CD4-positive, alpha-beta T cell treated with Interferon gamma for 1 hour (primary cell): ENCODE data around the gene CEACAM1.
"Not testable (repeated sequence)": the region's sequence is repeated elsewhere in the genome, so short reads cannot be mapped to it uniquely, and the experiment has no call there.

Source experiments
- DNase-seq: peaks from one replicate; pipeline ENCODE4 v3.0.0-alpha.2; 2020

The CEACAM1 gene

DNA sequence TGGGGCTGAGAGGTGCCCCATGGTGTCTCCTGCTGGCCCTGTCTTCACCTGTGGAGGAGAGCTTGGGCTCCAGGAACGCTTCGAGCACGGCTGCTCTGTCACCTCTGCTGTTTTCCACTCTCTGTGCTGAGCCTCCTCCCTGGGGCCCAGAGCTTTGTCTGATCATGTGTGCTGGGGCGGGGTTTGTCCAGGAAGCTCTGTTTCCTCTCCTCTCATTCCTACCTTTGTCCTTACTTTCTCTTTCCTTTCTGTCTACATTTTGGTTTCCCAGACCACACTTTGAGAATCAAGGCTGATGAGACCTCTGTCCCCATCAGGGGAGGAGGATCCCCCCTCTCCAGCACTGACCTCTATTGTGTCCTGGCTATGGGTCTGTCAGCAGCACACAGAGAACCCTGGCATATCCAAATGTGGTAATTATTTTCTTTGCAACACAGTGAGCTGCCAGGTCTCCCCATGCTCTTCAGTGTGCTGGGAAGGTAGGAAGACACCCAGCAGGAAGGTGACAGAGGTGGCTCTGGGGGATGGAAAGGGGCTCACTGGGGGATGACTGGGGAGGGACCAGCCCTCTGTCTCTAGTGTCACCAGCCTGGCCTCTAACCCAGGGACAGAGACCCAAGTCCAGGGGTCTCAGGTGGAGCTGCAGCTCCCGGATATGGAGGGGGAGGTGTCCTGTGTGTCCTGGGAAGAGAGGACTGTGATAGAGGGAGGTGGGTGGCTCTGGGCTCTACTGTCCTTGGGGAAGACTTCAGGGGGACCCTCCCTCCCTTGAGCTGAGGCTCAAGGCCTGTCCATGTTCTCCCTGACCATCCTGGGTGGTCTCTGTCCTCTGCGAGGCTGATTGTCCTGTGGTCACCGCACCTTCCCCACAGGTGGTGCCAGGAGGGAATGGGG lies at the start of gene CEACAM1:
Gene CEACAM1, minus strand, starts transcription at position 128 of the 894 bp plus-strand sequence. Its CDS starts 107 bp downstream, at position 21.
- DNase-seq: peak; percentile 19

DNA sequence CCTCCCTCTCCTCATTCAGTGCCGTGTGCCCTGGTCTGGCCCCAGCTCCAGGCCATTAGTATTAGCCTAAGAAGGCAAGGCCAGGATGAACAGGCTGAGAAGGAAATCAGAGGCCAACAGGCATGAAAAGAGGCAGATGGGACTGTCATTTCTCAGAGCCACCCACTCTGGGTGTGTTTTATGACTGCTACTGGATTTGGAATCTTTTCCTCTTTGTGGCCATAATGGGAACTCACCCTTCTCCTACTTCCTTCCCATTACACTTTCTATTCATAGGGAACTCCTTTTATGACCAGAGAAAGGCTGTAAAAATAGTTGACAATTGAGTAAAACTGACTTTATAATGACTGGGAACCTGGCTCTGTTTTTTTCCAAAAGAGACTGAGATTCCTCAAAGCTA lies 48.7 kb upstream of the CEACAM1 start:
- no peak for DNase-seq

DNA sequence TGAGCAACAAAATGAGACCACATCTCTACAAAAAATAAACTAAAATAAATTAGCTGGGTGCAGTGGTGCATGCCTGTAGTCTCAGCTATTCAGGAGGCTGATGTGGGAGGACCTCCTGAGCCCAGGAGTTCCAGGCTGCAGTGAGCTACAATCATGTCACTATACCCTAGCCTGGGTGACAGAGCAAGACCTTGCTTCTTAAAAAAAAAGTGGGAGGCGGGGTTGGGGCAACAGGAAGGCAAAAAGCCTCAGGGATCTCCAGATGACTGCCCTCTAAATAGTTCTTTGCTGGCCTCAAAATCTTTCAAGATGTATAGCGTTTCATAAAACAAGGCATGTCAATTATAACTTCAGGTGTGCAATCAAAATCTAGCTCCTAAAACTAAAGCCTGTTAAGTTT lies 48.0 kb upstream of the CEACAM1 start:
- DNase-seq: no peak

DNA sequence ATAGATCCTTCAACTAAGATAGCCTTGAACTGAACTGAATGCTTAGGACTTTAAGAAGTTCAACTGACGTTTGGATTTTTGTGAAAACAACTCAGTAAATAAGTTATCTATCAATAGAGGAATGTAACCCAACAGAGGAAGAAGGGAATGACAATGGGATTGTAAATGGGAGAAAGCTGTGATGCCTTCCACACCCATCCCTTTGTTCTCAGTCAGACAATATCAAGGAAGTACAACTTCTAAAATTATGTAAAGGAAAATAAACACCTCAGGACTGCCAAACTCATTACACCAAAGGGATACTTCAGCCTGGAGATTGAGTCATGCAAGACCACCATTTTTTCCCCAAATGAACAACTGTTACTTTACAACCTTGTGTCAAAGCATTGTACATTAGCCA lies 45.4 kb upstream of the CEACAM1 start:
- DNase-seq: no peak

DNA sequence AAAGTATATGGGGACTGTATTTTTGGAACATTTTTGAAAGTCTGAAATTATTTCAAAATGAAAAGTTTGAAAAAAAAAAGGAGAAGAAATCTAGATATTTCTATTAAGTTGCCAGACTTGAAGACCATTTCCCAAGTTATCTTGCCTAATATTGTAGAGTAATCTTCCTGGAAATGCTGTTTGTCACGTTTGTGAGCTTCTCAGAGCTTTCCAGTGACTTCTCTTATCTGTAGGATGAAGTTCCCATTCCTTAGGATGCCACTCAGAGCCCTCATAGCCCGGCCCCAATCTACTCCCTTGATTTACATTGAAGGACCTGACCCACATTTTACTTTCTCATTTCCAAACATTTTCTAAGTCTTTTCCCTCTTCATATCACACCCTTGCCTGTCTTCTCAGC lies 42.8 kb upstream of the CEACAM1 start:
- DNase-seq: no peak

DNA sequence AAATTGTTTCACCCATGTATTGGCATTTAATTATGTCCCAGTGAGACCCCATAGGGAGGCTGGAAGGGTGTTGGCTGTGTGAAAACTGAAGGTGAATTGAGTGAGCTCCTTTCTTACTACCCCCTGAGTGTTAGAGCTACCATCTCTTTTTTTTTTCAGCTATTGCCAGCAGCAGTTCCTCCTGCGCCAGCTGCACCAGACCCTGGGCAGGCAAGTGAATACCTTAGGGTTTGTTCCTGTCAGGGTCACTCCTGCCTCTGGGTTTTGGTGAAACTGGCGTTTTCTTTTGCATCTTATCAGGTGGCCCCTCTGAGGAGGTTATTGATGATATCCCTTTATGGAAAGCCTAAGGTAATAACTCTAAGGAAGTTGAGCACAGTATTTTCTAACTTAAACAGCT lies 40.9 kb upstream of the CEACAM1 start:
- no peak for DNase-seq

DNA sequence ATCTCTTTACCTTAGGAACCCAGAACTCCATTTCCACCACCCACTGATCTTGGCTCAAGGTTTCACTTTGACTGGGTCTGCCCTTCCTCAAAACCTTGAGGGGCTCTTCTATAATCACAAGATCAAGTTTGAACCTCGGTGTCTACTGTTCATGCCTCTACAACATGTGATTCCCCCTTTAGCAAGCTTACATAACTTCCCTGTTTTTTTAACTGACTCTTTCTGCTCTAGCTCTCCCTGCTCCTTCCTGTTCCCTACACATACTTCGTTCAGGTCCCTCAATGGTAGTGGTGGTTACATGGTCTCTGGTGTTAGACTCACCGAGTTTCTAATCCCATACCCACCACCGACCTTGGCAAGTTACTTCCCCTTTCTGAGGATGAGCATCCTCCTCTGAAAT lies 39.7 kb upstream of the CEACAM1 start:
- DNase-seq: no peak

DNA sequence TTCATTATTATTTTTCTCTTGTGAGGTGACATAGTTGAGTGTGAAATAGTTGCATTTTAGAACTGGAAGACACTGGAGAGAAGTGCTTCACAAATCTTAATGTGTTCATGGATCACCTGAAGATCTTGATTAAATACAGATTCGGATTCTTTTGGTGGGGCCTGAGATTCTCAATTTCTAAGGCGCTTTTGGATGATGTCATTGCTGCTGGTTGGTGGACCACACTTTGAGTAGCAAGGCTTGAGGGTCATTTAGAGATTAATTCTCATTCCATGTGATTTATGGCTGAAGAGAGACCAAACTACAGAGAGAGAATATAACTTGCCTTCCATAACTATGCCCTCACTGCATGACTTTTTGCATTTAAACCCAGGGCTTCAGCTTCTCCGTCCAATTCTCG lies 39.3 kb upstream of the CEACAM1 start:
- DNase-seq: no peak

DNA sequence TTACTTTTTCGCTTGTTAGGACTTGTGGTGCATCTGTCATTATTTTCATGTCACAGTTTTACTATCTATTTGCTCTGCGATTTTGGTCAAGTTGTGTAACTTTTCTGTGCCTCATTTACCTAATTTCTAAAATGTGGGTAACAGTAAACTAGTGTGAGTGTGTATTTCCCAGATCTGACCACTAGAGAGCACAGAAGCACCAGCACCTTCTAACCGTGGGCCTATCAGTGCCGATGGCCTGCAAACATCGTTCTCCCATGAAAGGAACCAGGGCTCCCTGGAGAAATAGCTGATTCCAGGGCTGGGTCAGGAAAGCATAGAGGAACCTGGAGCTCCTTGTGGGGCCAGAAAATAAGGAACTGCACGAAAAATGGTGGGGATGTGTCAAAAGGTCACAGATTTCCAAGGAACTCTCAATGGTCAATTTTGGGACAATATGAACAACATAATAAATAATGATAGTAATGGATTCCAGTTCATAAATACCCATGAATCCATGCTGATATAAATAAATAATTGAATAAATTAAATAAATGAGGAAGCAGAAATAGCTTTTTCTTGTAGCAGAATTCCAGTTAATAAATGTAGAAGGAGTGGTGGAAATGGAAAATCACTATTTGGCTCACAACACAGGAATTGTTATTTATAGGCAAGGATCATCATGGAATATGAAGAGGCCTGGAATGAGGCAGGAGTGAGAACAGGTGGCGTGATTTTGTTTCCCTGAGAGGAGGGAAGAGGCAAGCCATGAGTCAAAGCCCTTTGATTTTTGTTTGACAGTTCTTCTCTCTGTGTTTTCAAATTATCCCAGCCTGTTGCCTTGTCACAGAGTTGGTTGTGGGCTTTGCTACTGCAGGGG lies 35.3 kb upstream of the CEACAM1 start:
- DNase-seq: no peak

DNA sequence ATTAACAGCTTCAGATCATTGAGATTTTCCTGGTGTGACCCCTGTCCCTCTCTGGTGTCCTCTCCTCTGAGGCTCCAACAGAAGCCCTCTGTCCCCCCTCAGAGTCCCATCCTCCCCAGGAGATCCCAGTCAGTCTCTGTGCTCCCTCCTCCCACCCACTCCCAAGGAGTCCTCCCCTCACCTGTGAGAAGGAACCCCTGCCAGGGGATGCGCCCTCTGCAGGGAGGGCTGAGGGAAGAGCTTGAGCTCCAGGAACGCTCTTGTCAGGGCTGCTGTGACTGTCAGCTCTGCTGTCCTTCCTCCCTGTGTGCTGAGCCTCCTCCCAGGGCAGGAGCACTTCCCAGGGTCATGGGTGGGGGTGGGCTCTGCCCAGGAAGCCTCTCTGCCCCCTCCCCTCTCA lies 33.2 kb upstream of the CEACAM1 start:
- DNase-seq: no peak

DNA sequence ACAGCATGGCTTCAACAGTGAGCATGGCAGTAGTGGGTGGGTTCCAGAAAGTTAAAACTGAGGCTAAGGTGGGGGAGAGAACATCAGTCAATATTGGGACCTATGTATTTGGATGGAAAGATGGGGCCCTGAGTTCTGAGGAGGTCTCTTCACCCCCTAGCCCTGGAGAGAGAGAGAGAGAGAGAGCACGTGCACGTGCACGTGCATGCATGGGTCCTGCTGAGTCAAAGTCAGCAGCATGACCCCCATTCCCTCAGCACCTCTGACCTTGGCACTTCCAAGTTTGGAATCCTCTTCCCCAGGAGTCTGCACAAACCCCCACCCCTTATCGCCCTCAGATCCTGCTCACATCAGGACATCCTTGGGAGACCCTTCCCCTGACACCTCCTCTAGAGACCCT lies 32.5 kb upstream of the CEACAM1 start:
- no peak for DNase-seq

DNA sequence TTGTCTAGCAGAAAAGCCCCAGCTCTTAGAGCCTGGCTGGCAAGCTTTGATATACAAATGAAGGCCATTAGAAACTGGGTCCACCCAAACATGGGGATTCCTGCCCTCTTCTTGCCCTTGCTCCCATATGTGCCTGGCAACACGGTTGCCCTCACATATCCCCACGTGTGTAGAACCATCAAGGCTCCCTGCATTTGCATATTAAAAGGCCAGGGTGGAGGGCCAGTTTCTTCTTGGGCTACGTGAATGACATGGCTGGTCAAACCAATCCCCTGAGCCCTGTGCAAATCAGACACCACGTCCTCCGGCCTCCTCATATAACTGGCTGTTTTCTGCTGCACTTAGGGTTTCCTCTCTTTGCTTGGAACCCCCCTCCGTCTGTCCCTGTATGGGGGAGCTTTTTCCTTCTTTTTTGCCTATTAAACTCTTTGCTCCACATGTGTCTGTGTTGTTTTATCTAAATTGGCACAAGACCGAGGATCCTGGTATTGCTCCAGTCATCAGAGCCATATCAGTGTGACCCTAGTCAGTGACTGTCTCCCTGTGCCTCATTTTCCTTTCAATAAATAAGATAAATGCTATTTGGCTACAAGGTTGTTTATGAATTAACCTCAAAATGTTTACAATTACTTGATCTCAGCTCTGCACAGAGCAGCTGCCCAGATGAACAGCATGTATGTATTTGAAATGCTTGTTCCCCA lies 30.3 kb upstream of the CEACAM1 start:
- no peak for DNase-seq

DNA sequence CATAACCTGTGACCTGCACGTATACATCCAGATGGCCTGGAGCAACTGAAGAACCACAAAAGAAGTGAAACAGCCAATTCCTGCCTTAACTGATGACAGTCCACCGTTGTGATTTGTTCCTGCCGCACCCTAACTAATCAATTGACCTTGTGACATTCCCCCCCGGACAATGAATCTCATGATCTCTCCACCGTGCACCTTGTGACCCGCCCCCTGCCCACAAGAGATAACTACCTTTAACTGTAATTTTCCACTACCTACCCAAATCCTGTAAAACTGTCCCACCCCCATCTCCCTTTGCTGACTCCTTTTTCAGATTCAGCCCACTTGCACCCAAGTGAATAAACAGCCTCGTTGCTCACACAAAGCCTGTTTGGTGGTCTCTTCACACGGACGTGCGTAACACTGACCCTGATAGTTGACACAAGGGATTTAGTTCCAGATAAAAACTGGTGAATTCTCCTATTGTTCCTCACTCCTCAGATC lies 29.1 kb upstream of the CEACAM1 start:
- DNase-seq: not testable (repeated sequence)

DNA sequence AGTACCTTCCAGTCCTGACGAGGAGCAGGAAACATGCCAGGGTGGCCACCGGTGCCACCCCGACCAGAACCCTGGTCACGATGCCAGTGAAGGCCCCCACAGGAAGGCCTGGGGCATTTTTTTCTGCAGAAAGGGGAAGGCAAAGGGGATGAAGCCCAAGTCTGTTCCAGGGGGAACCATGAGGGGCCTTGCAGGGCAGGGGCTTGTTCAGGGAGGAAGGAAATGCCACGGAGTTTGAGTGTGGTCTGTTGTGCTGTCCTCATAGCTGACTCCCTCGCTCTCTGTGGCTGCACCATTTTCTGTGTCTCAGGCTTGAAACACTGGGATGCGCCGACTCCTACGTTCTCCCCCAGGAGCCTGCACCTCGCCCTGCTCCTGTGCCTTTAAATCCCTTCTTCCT lies 27.5 kb upstream of the CEACAM1 start:
- DNase-seq: no peak

DNA sequence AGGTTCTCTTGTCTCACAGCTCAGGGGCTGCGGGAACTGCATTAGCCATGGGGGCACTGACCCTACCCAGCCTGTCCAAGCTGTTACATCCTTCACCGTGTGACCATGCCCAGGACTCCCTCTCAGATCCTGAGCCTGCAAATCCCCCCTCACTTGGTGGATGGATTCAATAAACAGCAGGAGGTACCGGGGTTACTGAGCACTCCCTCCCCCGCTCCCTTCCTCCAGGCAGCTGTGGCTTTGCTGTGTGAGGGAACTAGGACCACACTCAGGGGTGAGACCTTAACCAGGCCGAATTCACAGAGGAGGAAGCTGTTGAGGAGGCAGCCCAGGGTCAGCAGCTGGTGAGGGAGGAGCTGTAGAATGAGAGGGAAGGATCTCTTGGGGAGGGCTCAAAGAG lies 27.0 kb upstream of the CEACAM1 start:
- DNase-seq: no peak

DNA sequence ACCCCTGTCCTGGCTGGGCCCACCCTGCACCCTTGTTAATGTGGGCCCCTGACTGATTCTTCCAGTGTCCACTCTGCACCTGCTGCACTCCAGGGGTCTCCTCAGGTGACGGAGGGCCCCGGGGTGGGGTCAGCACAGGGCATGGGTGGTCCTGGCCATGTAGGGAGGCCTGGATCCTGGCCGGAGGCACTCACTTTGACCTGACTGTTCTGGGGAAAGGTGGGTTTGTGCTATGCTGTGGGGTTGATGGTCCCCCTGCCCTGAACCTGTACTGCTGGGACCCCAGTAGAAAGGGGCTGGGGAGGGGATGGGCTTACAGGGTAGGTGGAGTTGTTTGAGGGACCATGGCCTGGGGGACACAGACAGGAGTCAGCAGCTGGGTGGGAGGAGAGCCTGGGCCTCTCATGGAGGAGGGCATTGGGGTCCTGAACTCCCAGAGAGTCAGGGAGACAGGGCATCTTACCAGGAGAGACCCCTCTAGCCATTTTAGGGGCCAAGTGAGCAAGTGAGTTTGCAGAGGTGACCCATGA lies 25.8 kb upstream of the CEACAM1 start:
- DNase-seq: no peak

DNA sequence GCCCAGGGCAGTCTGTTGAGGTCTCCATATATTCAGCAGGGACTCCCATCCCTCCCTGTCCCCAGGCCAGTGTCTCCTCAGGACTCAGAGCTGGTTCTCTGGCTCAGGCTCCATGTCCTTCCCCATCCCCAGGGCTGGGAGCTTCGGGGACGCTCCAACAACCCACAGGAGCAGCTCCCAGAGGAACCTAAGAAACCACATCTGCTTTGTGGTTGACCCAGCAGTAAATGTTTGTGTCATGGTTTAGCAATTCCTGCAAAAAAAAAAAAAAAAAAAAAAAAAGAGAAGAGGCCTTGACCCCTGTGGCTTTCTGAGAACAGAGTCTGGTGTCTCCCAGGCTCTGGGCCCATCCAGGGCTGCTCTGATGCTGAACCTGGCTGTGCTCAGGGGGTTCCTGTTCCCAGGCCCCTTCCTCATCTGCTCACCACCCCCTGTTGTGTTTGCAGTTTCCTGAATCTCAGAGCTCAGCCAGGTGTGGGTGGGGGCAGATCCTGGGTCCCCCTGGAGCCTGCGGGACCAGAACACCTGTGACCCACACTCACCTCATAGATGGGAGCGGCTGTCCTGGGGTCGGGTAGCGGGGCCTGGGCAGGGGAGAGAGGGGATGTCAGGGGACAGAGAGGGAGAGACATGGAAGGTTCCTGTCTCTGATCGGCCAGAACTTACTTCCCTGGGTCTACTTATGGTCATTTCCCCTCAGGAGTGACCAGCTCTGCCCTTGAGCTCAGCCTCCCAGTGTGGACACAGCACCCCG lies 25.2 kb upstream of the CEACAM1 start:
- DNase-seq: no peak

DNA sequence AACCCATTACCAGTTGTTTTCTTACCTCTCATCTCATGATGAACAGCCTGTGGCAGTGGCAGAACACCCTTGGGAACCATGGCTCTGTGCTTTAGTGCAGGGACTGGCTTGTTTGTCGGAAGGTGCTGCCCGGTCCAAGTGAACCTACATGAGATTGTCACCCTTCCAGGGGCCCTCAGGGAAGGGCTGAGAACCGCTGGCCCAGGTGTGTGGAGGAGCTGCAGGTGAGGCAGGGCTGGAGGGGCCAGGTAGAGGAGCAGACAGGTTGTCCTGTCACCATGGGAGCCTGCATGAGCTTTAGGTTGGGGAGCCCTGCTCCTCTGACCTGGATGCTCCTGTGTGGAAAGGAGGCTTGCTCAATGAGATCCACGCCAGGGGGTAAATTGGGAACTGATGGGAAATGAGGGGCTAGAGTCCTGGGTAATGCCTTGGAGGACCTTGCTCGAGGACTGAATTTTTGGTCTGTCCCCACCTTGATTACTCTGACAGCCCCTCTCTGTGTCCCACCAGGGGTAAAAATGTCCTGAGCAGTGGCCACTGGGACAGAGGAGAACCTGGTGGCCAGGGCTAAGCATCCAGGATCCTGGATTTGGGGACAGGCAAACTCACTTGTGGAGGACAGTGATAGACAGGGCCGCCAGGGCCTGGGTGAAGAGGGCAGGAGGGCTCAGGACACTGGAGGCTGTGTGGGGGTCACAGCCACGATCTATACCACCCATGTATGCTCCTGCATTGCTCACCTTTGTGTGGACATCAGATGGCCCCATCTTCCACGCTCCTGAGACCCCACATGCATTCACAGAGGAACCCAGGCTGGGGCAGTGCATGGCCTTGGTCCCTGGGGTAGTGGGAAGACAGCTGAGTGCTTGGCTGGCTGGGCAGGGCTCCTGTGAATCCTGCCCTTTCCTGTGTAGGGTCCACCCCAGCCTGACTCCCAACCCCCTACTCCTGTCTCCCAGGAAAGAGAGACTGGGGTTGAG lies 24.1 kb upstream of the CEACAM1 start:
- no peak for DNase-seq

DNA sequence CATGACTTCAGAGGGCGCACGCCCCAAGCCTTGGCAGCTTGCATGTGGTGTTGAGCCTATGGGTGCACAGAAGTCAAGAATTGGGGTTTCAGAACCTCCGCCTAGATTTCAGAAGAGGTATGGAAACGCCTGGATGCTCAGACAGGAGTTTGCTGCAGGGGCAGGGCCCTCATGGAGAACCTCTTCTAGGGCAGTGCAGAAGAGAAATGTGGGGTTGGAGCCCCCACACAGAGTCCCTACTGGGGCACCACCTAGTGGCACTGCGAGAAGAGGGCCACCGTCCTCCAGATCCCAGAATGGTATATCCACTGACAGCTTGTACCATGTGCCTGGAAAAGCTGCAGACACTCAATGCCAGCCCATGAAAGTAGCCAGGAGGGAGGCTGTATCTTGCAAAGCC lies 22.2 kb upstream of the CEACAM1 start:
- not testable (repeated sequence) for DNase-seq

DNA sequence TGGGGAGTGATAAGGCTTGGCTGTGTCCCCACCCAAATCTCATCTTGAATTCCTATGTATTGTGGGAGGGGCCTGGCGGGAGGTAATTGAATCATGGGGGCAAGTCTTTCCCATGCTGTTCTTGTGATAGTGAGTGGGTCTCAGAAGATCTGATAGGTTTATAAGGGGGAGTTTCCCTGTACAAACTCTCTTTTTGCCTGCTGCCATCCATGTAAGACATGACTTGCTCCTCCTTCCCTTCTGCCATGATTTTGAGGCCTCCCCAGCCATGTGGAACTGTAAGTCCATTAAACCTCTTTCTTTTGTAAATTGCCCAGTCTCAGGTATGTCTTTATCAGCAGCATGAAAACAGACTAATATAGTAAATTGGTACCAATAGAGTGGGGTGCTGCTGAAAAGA lies 20.8 kb upstream of the CEACAM1 start:
- not testable (repeated sequence) for DNase-seq

DNA sequence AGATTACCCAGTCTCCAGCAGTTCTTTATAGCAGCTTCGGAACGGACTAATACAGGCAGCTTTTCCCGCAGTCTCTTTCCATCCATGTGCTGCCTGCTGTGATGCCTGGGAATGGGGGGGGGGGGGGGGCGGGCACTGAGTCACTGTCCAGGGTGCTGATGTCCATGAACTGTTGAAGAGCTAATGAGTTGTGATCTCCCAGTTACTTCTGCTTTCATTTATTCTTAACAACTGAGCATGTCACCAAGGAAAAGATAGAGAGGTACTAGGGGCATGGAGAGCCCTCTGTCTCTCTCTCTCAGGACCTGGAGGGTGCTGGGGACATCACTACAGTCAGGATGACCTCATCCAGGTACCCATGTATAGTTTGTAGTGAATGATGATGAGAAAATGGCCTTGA lies 20.3 kb upstream of the CEACAM1 start:
- DNase-seq: no peak
